GM19397 (cell line): ENCODE results near the gene MICALL1.
A peak's percentile ranks its signal among the peaks of the same experiment; 100 is the strongest.
"Not testable (repeated sequence)": the region's sequence is repeated elsewhere in the genome, so short reads cannot be mapped to it uniquely, and the experiment has no call there.

Experiments
- ATAC-seq: cut with Tn5 transposase; IDR thresholded peaks from one replicate; pipeline ENCODE4 v1.9.1; 2021; ENCODE audit warnings: mild to moderate bottlenecking, moderate library complexity; ENCODE audit not compliant: unreplicated experiment

The MICALL1 gene

DNA sequence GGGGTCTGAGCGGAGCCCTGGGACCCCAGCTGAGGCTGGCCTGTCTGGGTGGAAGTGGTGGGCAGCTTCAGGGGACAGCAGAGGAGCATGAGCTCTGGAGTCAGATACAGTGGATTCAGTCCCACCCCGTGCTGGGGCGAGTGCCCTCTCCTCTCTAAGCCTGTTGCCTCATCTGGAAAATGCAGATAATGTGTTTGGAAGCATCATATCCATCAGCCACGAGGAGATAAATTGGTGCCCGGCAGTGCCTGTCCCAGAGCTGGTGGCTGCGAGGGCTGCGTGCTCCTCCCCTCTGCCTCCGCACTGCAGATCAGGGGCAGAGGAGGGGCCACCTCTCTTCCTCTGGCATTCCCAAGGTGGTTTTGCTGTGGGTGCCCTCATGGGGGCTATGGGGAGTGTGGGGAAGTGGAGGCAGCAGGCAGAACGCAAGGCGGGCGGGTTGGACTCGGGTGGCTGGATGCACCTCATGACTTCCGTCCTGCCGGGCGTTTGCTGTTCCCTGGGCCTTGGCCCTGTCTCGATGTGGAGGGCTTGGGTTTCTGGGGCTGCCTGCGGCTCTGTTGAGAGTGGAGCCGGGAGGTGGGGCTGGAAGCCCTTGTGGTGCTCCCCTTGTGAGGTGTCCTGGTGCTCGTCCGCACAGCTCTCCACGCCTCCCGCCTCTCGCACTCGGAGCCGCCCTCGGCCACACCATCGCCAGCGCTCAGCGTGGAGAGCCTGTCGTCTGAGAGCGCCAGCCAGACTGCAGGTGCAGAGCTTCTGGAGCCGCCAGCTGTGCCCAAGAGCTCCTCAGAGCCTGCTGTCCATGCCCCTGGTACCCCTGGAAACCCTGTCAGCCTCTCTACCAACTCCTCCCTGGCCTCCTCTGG lies 20.9 kb downstream of the MICALL1 start:
- no peak for ATAC-seq

DNA sequence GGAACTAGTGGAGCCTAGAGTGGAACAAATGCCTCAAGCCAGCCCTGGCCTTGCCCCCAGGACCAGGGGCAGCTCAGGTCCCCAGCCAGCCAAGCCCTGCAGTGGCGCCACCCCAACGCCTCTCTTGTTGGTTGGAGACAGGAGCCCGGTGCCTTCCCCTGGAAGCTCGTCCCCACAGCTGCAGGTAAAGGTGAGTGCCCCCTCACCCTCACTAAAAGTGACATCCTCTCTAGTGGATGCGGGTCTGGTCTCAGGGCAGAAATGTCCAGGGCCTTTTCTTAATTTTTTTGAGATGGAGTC lies 21.5 kb downstream of the MICALL1 start:
- no peak for ATAC-seq

DNA sequence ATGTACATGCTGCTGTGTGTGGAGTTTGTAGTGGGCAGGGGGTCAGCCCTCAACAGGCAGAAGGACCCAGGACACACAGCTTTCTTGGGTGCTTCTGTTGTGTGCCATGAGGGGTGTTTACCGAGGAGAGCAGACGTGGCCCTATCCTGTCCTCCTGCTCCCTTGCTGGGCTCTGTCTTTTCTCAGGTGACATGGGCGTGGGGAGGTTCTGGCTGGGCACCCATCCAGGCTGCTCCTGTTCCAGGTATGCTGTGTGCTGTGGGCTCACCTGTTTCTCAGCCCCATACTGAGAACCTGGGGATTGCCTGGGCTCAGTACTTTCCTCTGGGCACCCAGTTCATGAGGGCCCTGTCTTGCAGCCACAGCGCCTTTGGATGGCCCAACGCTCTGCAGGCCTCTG lies 23.3 kb downstream of the MICALL1 start:
- no peak for ATAC-seq

DNA sequence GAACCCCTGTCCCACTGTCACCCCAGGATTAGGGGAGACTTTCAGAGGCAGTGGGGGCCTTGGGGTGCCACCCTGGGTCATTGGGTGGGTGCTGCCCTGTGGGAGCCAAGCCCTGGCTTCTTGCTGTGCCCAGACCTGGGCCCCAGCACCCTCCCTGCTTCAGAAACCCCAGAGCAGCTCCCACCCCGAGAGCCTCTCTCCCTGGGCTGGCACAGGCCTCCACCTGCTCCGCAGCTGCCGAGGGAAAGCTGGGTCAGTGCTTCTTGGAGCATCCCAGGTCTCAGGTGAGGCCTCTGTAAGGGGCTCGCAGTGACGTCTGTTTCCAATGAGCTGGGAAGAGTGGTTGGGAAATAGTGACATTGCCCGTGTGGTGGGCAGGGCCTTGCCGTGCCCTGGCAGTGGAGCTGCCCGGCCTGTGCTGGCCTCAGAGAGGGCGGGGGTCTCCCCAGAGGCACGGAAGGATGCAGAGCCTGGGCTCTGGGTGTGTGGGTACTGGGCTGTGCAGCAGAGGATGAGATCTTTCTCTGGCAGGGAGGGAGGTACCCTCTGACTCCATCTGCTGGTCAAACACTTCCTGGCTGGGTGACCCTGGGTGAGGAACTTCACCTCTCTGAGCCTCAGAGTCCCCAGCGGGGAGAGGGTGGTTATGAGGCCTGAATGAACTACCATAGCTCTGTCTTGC lies 24.3 kb downstream of the MICALL1 start:
- no peak for ATAC-seq

DNA sequence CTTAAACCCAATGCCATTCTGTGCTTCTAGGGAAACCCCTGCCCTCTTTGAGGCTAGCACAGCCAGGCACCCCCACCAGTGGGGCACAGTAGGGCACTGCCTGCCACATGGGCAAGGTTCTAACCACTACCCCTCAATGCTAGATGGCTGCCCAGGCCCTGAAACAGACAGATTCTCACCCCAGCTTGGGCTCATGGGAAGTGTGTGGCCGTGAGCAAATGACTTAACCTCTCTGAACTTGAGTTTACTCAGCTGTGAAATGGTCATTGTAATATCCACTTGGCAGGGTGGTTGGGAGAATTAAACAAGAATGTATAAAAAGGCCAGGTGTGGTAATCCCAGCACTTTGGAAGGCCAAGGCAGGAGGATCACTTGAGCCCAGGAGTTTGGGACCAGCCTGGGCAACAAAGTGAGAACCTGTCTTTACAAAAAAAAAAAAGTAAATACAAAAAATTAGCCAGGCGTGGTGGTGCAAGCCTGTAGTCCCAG lies 24.9 kb downstream of the MICALL1 start:
- ATAC-seq: no peak

DNA sequence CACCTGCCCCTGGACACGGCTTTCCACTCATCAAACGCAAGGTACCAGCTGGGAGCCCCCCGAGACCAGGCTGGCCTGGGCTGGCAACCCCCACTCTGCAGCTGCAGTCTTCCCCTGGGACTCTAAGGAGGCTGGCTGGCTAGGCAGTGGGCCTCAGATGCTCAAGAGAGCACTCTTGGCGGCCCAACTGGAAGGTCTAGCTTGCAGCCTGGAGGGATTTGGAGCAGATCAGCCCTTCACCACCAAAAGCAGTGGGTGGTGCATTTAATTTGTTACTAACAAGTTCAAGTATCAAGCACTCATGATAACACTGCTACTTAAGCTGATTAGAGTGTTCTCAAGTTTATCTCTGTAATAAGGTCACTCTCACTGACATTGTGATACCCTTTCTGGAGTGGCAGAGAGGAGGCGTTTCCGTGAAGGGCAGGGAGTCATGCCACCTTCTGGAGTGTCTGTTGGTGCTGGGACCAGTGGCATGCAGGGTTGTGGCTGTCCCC lies 25.8 kb downstream of the MICALL1 start:
- no peak for ATAC-seq

DNA sequence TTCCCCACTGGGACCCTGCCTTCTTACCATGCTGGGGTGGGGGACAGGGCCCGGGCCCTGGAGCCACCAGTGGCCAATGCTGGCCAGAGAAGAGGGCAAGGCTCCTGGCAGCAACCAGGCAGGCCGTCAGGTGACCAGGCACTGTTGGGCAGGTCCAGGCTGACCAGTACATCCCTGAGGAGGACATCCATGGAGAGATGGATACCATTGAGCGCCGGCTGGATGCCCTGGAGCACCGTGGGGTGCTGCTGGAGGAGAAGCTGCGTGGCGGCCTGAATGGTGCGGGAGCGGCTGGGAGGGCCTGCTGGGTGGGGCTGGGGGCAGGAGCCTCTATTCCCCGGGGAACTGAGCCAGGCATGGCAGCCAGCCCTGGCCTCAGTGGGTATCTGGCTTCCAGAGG lies 26.3 kb downstream of the MICALL1 start:
- ATAC-seq: no peak

DNA sequence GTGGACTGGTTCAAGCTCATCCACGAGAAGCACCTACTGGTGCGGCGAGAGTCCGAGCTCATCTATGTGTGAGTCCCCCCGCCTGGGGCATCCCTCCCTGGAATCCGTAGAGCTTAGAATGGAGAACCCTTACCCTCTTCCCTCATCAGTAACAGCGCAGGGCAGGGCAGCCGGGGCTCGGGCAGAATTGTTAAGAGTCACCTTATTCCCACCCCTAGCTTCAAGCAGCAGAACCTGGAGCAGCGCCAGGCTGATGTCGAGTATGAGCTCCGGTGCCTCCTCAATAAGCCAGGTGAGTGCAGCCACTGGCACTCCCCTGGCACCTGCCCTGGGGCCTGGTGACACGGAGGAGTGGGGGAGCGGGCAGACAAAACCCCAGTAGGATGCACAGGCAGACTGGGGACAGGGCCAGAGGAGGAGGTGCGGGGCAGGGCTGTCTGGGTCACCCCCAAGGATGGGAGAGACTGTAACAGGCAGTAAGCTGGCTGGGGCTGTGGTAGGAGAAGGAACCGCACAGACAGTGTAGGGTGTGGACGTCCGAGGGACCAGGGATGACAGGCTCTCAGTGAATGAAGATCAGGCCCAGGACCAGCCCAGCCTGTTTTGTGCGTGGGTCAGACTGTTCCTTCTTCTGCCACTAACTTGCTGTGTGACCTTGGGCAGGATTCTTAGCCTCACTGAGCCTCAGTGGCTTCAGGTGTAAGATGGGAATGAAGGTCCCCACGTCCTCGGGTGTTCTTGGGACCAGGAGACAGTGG lies 26.9 kb downstream of the MICALL1 start:
- no peak for ATAC-seq

DNA sequence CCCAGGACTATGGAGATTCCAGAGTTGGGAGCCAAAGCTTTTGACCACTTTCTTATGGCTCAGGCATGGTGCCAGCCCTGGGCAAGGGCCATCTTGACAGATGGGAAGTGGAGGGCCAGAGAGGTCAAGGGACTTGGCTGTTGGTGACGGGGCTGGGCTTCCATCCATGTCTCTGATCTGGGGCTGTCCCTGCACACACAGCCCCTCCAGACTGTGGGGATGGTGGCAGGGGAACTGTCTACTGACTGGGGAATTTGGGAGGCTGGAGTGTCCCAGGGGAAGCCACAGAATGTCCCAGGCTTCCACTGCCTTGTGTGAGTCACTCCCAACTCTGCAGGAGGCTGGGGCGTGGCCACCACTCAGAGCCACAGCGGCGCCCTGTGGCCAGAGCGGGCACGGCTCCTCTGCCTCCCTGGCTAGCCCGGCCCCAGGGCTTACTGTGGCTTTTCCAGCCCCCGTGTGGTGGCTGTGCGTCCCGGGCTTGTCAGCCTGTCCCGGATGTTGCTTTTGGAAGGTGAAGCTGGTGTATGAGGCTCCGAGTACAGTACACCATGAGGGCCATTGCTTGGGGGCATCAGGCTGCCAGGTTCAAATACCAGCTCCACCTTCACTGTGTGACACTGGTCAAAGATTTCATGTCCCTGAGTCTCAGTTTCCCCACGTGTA lies 27.7 kb downstream of the MICALL1 start:
- peak; percentile 76 for ATAC-seq

DNA sequence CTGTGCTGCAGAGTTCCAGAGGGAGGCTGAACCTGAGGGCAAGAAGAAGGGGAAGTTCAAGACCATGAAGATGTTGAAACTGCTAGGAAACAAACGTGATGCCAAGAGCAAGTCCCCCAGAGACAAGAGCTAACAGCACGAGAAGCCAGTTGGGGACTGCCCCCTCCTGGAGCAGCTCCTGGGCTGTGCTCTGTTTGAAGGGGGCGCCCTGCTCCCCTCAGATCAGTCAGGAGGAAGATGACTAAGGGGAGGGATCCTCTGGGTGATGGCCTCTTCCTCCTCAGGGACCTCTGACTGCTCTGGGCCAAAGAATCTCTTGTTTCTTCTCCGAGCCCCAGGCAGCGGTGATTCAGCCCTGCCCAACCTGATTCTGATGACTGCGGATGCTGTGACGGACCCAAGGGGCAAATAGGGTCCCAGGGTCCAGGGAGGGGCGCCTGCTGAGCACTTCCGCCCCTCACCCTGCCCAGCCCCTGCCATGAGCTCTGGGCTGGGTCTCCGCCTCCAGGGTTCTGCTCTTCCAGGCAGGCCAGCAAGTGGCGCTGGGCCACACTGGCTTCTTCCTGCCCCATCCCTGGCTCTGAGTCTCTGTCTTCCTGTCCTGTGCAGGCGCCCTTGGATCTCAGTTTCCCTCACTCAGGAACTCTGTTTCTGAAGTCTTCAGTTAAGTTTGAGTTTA lies 34.7 kb downstream of the MICALL1 start:
- ATAC-seq: no peak

DNA sequence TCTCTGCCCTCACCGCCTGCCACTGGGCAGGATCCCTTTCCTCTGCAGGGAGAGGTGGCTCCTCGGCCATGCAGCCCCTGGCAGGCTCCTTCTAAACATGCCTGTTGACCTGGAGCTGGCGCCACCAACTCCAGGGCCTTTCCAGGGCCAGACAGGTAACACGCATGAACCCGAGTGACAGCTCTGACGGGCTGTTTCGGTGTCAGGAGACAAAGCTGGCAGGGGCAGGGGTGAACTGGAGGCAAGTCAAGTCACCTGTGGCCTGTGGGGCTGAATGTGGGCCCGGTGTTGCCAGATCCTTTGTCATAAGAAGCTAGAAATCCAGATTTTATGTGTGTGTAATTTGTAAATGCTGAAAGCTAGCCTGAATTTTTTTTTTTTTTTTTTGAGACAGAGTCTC lies 36.0 kb downstream of the MICALL1 start:
- no peak for ATAC-seq

DNA sequence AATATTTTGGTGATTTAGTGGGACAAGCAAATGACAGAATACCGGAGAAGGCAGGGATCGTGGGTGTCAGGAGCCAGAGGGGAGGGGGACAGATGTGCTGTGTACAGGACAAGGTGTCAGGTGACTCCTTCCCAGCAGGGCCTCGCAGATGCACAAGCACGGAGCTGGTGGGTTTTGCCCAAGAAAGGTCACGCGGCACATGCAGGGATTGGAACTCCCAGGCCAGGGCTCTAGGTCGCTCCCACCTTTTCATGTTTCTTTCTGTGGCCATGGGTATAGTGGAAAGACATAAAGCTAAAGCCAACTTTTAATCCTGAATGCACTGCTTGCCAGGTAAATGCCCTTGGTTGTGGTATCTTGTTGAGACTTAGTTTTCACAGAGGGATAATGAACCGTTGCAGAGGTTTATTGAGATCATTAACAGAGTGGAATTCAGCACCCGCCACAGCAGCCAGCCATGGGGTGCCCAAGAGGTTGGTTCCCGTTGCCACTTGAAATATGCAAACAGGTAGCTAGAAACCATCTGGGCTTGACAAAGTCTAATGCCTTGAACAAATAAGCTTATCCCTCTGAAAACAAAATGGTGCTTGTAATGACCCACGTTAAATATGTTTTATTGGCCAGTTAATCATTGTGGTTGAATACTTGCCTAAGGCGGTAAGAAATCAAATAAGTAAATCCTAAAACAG lies 37.2 kb downstream of the MICALL1 start:
- no peak for ATAC-seq

DNA sequence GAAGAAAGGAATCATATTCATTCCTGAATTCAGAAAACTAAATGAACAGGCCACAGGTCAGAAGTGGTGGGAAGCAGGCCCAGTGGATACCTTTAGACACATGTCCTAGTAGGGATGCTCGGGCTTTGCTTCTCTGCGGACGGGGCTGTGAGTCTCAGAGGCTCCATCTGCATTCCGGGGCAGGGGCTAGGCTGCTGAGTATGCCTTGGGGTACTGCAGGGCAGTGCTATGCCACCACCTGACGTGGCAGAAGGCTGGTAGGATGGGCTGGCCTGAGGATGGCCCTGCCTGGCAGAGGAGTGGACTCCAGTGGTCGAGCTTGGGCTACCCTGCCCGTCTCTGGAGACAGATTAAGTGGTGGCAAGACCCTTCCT lies 37.7 kb downstream of the MICALL1 start:
- ATAC-seq: no peak

DNA sequence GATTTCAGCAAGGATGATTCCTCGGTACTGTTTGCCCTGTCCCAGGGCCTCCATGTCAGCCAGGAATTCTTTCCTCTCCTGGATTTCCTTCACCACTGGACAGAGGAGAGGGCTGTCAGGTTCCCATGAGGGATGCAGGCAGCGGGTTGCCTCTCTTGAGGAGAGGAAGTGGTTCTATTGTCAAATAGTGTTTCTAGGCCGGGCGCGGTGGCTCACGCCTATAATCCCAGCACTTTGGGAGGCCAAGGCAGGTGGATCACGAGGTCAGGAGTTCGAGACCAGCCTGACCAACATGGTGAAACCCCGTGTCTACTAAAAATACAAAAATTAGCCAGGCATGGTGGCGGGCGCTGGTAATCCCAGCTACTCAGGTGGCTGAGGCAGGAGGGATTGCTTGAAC lies 38.3 kb downstream of the MICALL1 start:
- not testable (repeated sequence) for ATAC-seq

DNA sequence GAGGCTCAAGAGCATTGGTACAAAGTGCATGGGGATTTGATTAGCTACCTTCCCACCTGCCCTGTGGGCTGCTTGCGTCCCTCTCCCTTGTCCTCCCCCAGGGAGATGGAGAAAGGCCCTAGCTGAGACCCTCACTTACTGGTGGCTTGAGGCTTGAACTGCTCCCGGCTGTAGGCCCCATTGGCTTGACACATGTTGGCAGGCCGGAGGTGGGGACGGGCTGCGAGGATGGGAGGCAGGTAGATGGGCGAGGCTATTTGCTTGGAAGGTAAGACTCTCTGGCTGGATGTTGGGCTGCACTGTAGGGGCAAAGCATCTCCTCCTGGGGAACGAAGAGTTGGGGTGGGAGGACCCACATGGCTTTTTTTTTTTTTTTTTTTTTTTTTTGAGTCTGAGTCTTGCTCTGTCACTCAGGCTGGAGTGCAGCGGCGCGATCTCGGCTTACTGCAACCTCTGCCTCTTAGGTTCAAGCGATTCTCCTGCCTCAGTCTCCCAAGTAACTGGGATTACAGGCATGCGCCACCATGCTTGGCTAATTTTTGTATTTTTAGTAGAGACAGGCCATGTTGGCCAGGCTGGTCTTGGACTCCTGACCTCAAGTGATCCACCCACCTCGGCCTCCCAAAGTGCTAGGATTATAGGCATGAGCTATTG lies 41.2 kb downstream of the MICALL1 start:
- not testable (repeated sequence) for ATAC-seq

DNA sequence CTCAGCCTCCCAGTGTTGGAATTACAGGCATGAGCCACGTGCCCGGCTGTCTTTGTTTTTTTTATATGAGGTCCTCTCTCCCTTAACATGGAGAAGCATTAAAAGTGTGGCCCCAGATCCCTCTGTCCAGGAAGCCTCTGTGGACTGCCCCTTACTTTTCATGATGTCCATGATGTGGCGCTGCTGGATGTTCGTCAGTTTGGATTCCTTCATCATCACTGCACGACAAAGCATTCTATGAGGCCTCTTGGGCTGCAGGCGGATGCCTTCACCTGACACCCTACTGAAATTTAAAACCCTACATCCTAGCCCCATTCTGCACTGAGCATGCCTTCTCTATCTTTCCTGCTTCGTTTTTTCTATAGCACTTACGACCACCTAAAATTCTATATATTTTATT lies 45.2 kb downstream of the MICALL1 start:
- no peak for ATAC-seq

DNA sequence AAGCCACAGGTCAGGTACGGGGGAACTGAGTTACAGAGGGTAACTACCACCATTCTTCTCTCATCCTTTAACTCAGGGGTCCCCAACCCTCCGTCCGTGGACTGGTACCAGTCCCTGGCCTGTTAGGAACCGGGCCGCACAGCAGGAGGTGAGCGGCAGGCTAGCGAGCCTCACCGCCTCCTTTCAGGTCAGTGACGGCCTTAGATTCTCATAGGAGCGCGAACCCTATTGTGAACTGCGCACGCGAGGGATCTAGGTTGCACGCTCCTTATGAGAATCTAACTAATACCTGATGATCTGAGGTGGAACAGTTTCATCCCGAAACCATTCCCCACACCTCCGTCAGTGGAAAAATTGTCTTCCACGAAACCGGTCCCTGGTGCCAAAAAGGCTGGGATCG lies 46.5 kb downstream of the MICALL1 start:
- not testable (repeated sequence) for ATAC-seq

DNA sequence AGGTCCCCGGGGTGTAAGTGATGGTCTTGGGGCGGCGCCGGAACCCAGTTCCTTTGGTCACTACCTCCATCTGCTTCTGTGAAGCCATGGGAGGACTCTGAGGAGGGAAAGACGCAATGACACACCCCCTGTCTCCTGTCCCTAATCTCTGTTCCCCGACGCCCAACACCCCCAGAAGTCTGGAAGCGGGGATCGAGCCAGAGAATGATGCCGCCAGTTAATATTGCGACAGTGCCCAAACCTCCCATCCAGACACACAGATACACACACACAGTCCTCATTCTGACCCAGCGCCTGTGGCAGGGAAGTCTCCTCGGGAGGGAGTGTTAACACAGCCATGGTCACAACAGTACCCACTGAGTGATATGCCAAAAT lies 47.0 kb downstream of the MICALL1 start:
- ATAC-seq: no peak

DNA sequence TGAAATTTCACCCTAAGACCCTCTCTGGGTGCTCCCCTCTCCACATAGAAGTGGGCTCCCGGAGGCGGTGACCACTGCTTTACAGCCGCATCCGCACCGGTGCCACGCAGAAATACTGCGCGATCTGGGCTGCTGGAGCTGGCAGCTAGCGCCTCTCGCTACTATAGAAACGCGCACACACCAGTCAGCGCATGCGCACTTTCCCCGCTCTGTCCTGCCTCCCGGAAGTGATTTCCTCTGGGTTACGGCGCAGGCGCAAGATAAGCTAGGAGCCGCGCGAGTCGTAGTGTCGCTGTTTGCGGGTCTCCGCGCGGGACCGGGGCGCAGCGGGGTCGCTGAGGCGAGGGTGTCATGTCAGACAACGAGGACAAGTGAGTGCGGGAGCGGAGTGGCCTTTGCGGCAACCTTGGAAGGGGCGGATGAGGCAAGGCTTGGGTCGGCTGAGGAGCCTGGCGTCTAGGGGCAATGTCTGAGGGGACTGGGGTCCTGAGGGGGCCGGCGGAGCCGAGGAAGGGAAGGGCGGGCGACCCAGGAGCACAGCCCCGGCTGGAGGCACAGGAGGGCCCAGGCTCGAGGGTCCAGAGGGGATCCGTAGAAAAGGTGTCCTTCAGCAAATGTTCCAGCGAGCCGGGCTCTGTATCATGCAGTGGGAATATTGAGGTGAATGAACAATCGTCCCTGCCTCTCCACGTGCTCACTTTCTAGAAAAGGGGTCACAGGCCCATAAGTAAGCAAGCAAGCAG lies 47.5 kb downstream of the MICALL1 start, which contains the start of the genes C22orf23 and POLR2F:
Gene C22orf23, minus strand, starts transcription at position 165 of the 743 bp plus-strand sequence. CDS start 452 bp downstream, outside the sequence.
Gene POLR2F, plus strand, starts transcription at position 263 of the 743 bp plus-strand sequence. Its CDS starts 89 bp downstream, at position 352.
- ATAC-seq: peak; percentile 83
